KMS-11 (cell line): ENCODE results near the gene TENM4.

ENCODE experiments used
- H2AFZ ChIP-seq: fragments of 200-600 bp; sonication (generic); 2 replicates; pipeline ENCODE4 v1.6.1; 2016; ENCODE audit warnings: antibody characterized with exemption, mixed run types, low read depth
- H3K27ac ChIP-seq: fragments of 200-600 bp; sonication (generic); 2 replicates; pipeline ENCODE4 v1.6.1; 2016; ENCODE audit warnings: mild to moderate bottlenecking, mixed run types
- H3K27me3 ChIP-seq: fragments of 200-600 bp; sonication (generic); 2 replicates; pipeline ENCODE4 v1.6.1; 2017; ENCODE audit warnings: mild to moderate bottlenecking, low read depth, mixed run types, moderate library complexity; ENCODE audit not compliant: insufficient read depth
- H3K36me3 ChIP-seq: fragments of 200-600 bp; sonication (generic); 2 replicates; pipeline ENCODE4 v1.6.1; 2017; ENCODE audit warnings: mild to moderate bottlenecking, mixed run types; ENCODE audit not compliant: insufficient read depth
- H3K4me1 ChIP-seq: fragments of 200-600 bp; sonication (generic); 2 replicates; pipeline ENCODE4 v1.6.1; 2016; ENCODE audit warnings: mild to moderate bottlenecking, low read depth, mixed run types; ENCODE audit not compliant: poor library complexity, severe bottlenecking
- H3K4me2 ChIP-seq: fragments of 200-600 bp; sonication (generic); 2 replicates; pipeline ENCODE4 v1.7.0; 2016; ENCODE audit warnings: mild to moderate bottlenecking, mixed run types
- H3K4me3 ChIP-seq: fragments of 200-600 bp; sonication (generic); IDR thresholded peaks from 2 replicates; pipeline ENCODE4 v1.6.1; 2017; ENCODE audit warnings: low read depth, low read length, mixed read lengths; ENCODE audit not compliant: insufficient read depth
- H3K79me2 ChIP-seq: fragments of 200-600 bp; sonication (generic); 2 replicates; pipeline ENCODE4 v1.6.1; 2016; ENCODE audit warnings: low read depth, mixed run types; ENCODE audit not compliant: insufficient read depth
- H3K9ac ChIP-seq: fragments of 200-600 bp; sonication (generic); 2 replicates; pipeline ENCODE4 v1.6.1; 2016; ENCODE audit warnings: mild to moderate bottlenecking, mixed run types
- H4K20me1 ChIP-seq: fragments of 200-600 bp; sonication (generic); 2 replicates; pipeline ENCODE4 v1.6.1; 2016; ENCODE audit warnings: mild to moderate bottlenecking, mixed run types; ENCODE audit not compliant: insufficient read depth
- TF ChIP-seq, protein P1 (sequence below): fragments of 200-600 bp; sonication (generic); conservative IDR thresholded peaks from 2 replicates; pipeline ENCODE4 v1.6.1; 2017; ENCODE audit warnings: low read depth, mild to moderate bottlenecking, antibody characterized with exemption, low read length, moderate library complexity, mixed read lengths

Gene TENM4

DNA sequence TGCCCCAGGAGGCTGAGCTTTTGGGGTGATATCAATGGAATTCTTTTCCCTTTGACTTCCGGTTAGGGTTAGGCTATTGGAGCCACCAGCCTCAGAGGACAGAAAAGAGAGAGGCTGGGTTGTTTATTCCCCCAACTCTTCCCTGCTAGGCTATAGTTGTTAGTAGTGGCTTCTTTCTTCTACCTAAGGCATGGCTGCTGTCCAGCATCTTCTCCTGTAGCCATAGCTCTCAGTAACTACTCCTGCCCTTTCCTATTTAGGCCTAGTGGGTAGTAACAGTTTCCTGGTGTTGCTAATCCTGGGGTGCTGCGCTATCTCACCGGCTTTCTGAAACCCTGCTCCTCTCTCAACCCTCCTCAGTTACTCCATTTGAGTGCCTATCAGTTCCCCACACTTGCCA, 184.9 kb downstream of the TENM4 start:
- H3K4me3 ChIP-seq = no peak overlapping the region
- H4K20me1 ChIP-seq = no peaks in the 10 kb centered on the region
- no peak overlapping the region for H2AFZ ChIP-seq
- H3K4me1 ChIP-seq = no peaks in the 10 kb centered on the region
- H3K27me3 ChIP-seq = no peaks in the 10 kb centered on the region
- TF ChIP-seq, protein P1, sequence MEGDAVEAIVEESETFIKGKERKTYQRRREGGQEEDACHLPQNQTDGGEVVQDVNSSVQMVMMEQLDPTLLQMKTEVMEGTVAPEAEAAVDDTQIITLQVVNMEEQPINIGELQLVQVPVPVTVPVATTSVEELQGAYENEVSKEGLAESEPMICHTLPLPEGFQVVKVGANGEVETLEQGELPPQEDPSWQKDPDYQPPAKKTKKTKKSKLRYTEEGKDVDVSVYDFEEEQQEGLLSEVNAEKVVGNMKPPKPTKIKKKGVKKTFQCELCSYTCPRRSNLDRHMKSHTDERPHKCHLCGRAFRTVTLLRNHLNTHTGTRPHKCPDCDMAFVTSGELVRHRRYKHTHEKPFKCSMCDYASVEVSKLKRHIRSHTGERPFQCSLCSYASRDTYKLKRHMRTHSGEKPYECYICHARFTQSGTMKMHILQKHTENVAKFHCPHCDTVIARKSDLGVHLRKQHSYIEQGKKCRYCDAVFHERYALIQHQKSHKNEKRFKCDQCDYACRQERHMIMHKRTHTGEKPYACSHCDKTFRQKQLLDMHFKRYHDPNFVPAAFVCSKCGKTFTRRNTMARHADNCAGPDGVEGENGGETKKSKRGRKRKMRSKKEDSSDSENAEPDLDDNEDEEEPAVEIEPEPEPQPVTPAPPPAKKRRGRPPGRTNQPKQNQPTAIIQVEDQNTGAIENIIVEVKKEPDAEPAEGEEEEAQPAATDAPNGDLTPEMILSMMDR = no peak
- H3K27ac ChIP-seq = no peak overlapping the region
- no peaks in the 10 kb centered on the region for H3K79me2 ChIP-seq
- no peaks in the 10 kb centered on the region for H3K36me3 ChIP-seq
- H3K9ac ChIP-seq = no peak overlapping the region
- H3K4me2 ChIP-seq = no peak overlapping the region

- no peaks in the 10 kb centered on the region for H3K79me2 ChIP-seq
- no peak overlapping the region for H3K9ac ChIP-seq
- no peaks in the 10 kb centered on the region for H3K27me3 ChIP-seq
- no peak overlapping the region for H3K27ac ChIP-seq
- TF ChIP-seq, protein P1 = no peak
- H3K4me3 ChIP-seq = no peak overlapping the region
- H4K20me1 ChIP-seq = no peaks in the 10 kb centered on the region
- H2AFZ ChIP-seq = no peak overlapping the region
- H3K4me2 ChIP-seq = no peak overlapping the region
- H3K36me3 ChIP-seq = no peaks in the 10 kb centered on the region
- no peaks in the 10 kb centered on the region for H3K4me1 ChIP-seq
Observed at GRCh38 chr11:79253280-79253679, 187.6 kb downstream of the TENM4 start.

DNA sequence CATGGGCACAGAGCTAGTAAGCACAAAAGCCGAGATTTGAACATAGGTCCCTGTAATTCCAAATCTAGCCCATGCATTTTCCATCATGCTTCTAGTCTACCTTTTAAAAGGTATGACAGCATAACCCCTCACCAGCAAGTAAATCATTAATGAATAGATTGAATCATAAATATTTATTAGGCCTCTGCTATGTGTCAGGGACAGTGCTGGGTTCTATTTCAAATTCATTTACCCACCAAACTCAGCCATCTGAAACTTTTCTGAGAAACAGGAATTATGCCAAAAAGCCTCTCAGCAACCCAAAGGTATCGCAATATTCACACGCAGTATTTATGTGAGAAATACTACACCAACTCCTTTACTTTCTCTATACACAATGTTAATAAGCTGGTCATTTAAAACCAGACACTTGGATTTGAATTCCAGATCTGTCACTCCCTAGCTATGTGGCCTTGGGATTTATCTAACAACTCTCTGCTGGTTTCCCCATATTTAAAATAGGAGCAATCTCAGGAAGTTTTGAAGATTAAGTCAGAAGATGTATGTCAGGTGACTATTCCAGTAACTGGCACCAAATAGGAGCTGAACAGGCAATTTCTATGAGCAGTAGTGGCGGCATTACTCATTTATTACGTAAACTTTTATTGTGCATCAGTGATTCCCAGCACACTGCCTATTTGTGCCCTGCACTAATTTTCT, 191.4 kb downstream of the TENM4 start:
- Histone ChIP-seq H3K9ac (no peak overlapping the region), H3K27me3 (no peaks in the 10 kb centered on the region), H2AFZ (no peak overlapping the region), H4K20me1 (no peaks in the 10 kb centered on the region), H3K79me2 (no peaks in the 10 kb centered on the region), H3K27ac (no peak overlapping the region), H3K4me1 (no peaks in the 10 kb centered on the region), H3K4me2 (no peak overlapping the region), H3K4me3 (no peak overlapping the region), H3K36me3 (no peaks in the 10 kb centered on the region)
- TF ChIP-seq, protein P1 = no peak

DNA sequence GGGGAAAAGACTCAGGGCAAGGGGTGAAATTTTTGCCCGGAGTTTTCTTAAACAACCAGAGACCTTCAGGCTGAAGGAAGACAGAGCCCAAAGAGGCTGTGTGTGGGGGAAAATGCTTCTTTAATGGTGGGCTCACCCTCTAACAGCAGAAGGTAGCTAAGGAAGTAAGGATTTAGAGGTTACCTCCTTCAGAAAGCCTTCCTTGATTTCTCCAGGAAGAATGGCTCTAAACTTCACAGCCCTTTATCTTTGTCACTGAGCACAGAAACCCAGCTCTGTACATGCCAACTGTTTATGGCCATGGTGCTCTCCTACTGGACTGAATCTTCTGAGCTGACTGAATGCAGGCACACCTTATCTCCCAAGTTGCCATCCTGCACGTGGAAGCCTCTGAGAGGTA, 196.0 kb downstream of the TENM4 start:
- no peaks in the 10 kb centered on the region for H3K27me3 ChIP-seq
- H4K20me1 ChIP-seq = no peaks in the 10 kb centered on the region
- no peaks in the 10 kb centered on the region for H3K36me3 ChIP-seq
- no peaks in the 10 kb centered on the region for H3K79me2 ChIP-seq
- TF ChIP-seq, protein P1 = no peak
- H3K4me2 ChIP-seq = no peak overlapping the region
- H3K4me3 ChIP-seq = no peak overlapping the region
- no peak overlapping the region for H2AFZ ChIP-seq
- H3K27ac ChIP-seq = no peak overlapping the region
- H3K4me1 ChIP-seq = no peaks in the 10 kb centered on the region
- no peak overlapping the region for H3K9ac ChIP-seq
